ENCODE measurements around the gene GNA14.
A peak's percentile ranks its signal among the peaks of the same experiment; 100 is the strongest.
"Not testable (repeated sequence)": the region's sequence is repeated elsewhere in the genome, so short reads cannot be mapped to it uniquely, and the experiment has no call there.

The GNA14 gene

GRCh38 chr9:77490279-77490678, 157.8 kb downstream of the GNA14 start:
- not testable (repeated sequence) for DNase-seq (ENCODE audit: low spot score)

GRCh38 chr9:77489405-77490163, 158.5 kb downstream of the GNA14 start:
- not testable (repeated sequence) for DNase-seq (ENCODE audit: low spot score)

GRCh38 chr9:77488439-77489126, 159.5 kb downstream of the GNA14 start:
- DNase-seq (ENCODE audit: low spot score): peak; percentile 24

GRCh38 chr9:77486968-77487367, 161.2 kb downstream of the GNA14 start:
- DNase-seq (ENCODE audit: low spot score): no peak

- DNase-seq (ENCODE audit: low spot score): no peak
Observed at GRCh38 chr9:77486463-77486862, 161.7 kb downstream of the GNA14 start.

GRCh38 chr9:77475641-77476473, 172.3 kb downstream of the GNA14 start:
- DNase-seq (ENCODE audit: low spot score): no peak

- DNase-seq (ENCODE audit: low spot score): no peak
Observed at GRCh38 chr9:77474936-77475335, 173.2 kb downstream of the GNA14 start.

- DNase-seq (ENCODE audit: low spot score): no peak
Observed at GRCh38 chr9:77472646-77473045, 175.5 kb downstream of the GNA14 start.

GRCh38 chr9:77471572-77471971, 176.6 kb downstream of the GNA14 start:
- no peak for DNase-seq (ENCODE audit: low spot score)

- DNase-seq (ENCODE audit: low spot score): no peak
Observed at GRCh38 chr9:77469515-77470231, 178.4 kb downstream of the GNA14 start.

- peak; percentile 67 for DNase-seq (ENCODE audit: low spot score)
Observed at GRCh38 chr9:77464661-77465060, 183.5 kb downstream of the GNA14 start.

- no peak for DNase-seq (ENCODE audit: low spot score)
Observed at GRCh38 chr9:77463151-77463550, 185.0 kb downstream of the GNA14 start.

- DNase-seq (ENCODE audit: low spot score): no peak
Observed at GRCh38 chr9:77462066-77462465, 186.1 kb downstream of the GNA14 start.

GRCh38 chr9:77460938-77461337, 187.2 kb downstream of the GNA14 start:
- DNase-seq (ENCODE audit: low spot score): no peak

- peak; percentile 75 for DNase-seq (ENCODE audit: low spot score)
Observed at GRCh38 chr9:77457916-77458592, 190.1 kb downstream of the GNA14 start.

GRCh38 chr9:77456829-77457437, 191.2 kb downstream of the GNA14 start:
- DNase-seq (ENCODE audit: low spot score): peak; percentile 85

- peak; percentile 30 for DNase-seq (ENCODE audit: low spot score)
Observed at GRCh38 chr9:77455312-77455927, 192.7 kb downstream of the GNA14 start.

GRCh38 chr9:77454663-77455062, 193.5 kb downstream of the GNA14 start:
- no peak for DNase-seq (ENCODE audit: low spot score)

GRCh38 chr9:77453825-77454647, 194.1 kb downstream of the GNA14 start:
- no peak for DNase-seq (ENCODE audit: low spot score)

Data from SK-N-DZ (cell line).